Stimulated activated effector memory CD8-positive, alpha-beta T cell treated with anti-CD3 and anti-CD28 coated beads, Interleukin-12 subunit alpha, Interleukin-12 subunit beta, amount 100 ng/mL, for 72 hours (primary cell): Measurements from ENCODE around the gene CDH16.
"Not testable (repeated sequence)": the region's sequence is repeated elsewhere in the genome, so short reads cannot be mapped to it uniquely, and the experiment has no call there.

Source experiments
- ATAC-seq: fragments of 150-1000 bp; cut with Tn5 transposase; 2 replicates; pipeline ENCODE4 v1.10.0; 2021
- DNase-seq, 2 donors: peaks; one replicate each; pipeline ENCODE4 v3.0.0; 2021 to 2022; ENCODE audit warnings: low spot score in 2 of 2
- H3K27ac Mint-ChIP-seq: one replicate; pipeline ENCODE4 v1.8.0; 2022; ENCODE audit warnings: mild to moderate bottlenecking, mixed read lengths
- H3K36me3 Mint-ChIP-seq: one replicate; pipeline ENCODE4 v1.8.0; 2022; ENCODE audit warnings: mild to moderate bottlenecking, mixed read lengths
- H3K4me1 Mint-ChIP-seq: one replicate; pipeline ENCODE4 v1.8.0; 2022; ENCODE audit warnings: mixed read lengths
- H3K4me3 Mint-ChIP-seq: one replicate; pipeline ENCODE4 v1.8.0; 2022; ENCODE audit warnings: mild to moderate bottlenecking, mixed read lengths
- H3K9me3 Mint-ChIP-seq: one replicate; pipeline ENCODE4 v1.8.0; 2022; ENCODE audit warnings: mixed read lengths

CDH16 gene

DNA sequence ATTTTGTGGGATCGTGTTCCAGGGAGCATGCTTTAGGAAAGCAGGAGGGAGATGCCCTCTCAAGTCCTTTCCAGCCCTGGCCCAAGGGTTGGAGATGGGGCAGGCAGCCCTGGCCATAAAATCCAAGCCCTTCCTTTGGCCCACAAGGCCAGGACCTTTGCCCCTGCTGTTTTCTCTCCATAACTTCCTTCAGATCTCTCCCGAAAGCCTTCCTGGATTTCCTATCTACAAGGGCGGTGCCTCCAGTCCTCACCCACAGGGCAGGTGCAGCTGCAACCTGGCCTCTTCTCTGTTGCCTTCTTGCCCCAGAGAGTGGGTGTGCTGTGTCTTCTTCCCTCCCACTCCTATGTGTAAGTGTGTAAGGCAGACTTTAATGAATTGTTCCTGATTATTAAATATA is 46.8 kb downstream of the CDH16 start:
- H3K27ac Mint-ChIP-seq: peak overlapping the region; percentile 60
- H3K36me3 Mint-ChIP-seq: peaks cover 22% of the 10 kb centered on the region
- peaks cover 58% of the 10 kb centered on the region for H3K4me1 Mint-ChIP-seq
- ATAC-seq: no peak
- H3K9me3 Mint-ChIP-seq: peaks cover 4% of the 10 kb centered on the region
- peak overlapping the region; percentile 84 for H3K4me3 Mint-ChIP-seq
- DNase-seq: no peak

GRCh38 chr16:66871363-66871762 is 47.3 kb downstream of the CDH16 start:
- peak overlapping the region; percentile 60 for H3K27ac Mint-ChIP-seq
- H3K4me3 Mint-ChIP-seq, ATAC-seq, H3K9me3 Mint-ChIP-seq, DNase-seq: not testable (repeated sequence)
- H3K4me1 Mint-ChIP-seq: peaks cover 57% of the 10 kb centered on the region
- H3K36me3 Mint-ChIP-seq: peaks cover 20% of the 10 kb centered on the region

- H3K4me3 Mint-ChIP-seq: no peak overlapping the region
- H3K36me3 Mint-ChIP-seq: peaks cover 14% of the 10 kb centered on the region
- peaks cover 37% of the 10 kb centered on the region for H3K4me1 Mint-ChIP-seq
- no peaks in the 10 kb centered on the region for H3K9me3 Mint-ChIP-seq
- DNase-seq (no peak), ATAC-seq (no peak)
- no peak overlapping the region for H3K27ac Mint-ChIP-seq
Measured at GRCh38 chr16:66869424-66869823, 49.3 kb downstream of the CDH16 start.

- ATAC-seq: no peak
Measured at GRCh38 chr16:66863707-66864106, 55.0 kb downstream of the CDH16 start.

GRCh38 chr16:66862023-66862520 is 56.6 kb downstream of the CDH16 start:
- H3K9me3 Mint-ChIP-seq: no peaks in the 10 kb centered on the region
- no peak overlapping the region for H3K27ac Mint-ChIP-seq
- H3K36me3 Mint-ChIP-seq: no peaks in the 10 kb centered on the region
- DNase-seq (no peak), ATAC-seq (no peak)
- H3K4me1 Mint-ChIP-seq: no peaks in the 10 kb centered on the region
- no peak overlapping the region for H3K4me3 Mint-ChIP-seq

More at GRCh38 chr16:66863707-66864106, 55.0 kb downstream of the CDH16 start:
- no peak for DNase-seq
- no peak overlapping the region for H3K4me3 Mint-ChIP-seq
- H3K36me3 Mint-ChIP-seq: no peaks in the 10 kb centered on the region
- no peaks in the 10 kb centered on the region for H3K9me3 Mint-ChIP-seq
- H3K4me1 Mint-ChIP-seq: peaks cover 8% of the 10 kb centered on the region
- H3K27ac Mint-ChIP-seq: no peak overlapping the region

DNA sequence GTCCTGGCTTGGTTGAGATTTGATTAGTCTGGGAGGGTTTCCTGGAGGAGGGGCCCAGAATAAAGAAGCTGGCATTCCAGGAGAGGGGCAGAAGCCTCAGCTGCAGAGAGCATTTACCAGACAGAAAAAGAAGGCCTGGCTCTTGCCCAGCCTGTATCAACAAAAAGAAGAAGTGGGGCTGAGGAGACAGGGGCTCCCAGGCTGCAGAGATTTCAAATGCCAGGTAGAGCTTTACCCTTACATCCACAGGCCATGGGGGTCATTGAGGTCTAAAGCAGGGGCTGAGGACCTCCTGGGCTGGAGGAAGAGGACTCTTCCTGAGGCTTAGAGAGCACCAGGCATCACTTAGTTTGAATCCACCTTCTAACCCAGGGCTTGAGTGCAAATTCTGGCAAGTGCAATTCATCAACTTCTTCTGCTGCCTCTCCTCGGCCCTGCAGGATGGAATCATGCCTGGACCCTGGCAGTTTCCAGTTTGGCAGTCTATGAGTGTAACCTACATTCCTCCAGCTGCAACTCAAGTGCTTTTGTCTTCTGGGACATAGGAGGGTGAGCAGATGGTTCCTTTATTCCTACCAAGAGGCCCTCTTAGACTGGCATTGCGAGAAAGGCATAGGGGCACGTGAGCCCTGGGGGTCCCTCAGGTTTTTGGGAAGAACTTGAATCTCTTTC is 59.2 kb downstream of the CDH16 start:
- Mint-ChIP-seq H3K9me3 (no peaks in the 10 kb centered on the region), H3K4me1 (no peaks in the 10 kb centered on the region), H3K27ac (peak overlapping the region; percentile 68), H3K4me3 (no peak overlapping the region), H3K36me3 (no peaks in the 10 kb centered on the region)
- no peak for ATAC-seq
- DNase-seq: no peak

- DNase-seq (no peak), ATAC-seq (no peak)
- Mint-ChIP-seq H3K27ac (peak overlapping the region; percentile 68), H3K4me3 (no peak overlapping the region), H3K4me1 (no peaks in the 10 kb centered on the region), H3K36me3 (no peaks in the 10 kb centered on the region), H3K9me3 (no peaks in the 10 kb centered on the region)
Measured at GRCh38 chr16:66858740-66859396, 59.8 kb downstream of the CDH16 start.
